ENCODE results near the gene PIK3R6.

Gene PIK3R6

DNA sequence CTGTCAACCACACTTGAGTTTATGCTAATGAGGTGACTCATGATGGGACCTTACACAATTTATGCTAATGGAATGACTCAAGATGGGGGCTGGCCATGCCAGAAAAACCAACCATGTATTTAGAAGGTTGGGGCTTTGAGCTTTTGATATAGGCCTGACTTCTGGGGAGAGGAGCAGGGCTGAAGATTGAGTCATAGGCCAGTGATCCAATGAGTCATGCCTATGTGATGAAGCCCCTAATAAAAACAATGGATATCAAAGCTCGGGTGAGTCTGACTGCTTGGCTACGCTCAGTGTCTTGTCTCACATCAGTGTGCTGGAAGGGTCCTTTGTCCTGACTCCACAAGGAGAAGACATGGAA lies 75.6 kb downstream of the PIK3R6 start:
- no peak for DNase-seq

DNA sequence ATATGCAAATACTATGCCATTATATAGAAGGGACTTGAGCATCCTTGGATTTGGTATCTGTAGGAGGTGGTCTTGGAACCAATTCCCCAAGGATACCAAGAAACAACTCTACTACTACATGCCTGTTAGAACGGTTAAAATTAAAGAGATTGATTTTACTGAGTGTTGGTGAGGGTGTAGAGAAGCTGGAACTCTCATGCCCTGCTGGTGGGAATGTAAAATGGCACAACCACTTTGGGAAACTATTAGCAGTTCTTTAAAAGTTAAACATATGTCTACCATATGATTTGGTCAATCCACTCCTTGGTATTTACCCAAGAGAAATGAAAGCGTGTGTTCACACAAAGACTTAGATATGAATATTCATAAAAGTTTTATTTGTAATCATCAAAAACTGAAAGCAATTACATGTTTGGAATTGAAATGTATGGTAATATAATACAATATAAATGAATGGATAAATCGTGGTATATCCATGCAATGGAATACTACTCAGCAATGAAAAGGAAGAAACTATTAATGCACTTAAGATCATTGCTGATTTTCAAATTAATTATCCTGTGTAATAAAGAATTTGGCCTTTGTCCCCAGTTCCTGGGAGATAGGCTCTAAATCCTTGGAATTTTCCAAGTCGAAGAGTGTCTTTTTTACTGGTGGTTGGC lies 76.1 kb downstream of the PIK3R6 start:
- DNase-seq: no peak

DNA sequence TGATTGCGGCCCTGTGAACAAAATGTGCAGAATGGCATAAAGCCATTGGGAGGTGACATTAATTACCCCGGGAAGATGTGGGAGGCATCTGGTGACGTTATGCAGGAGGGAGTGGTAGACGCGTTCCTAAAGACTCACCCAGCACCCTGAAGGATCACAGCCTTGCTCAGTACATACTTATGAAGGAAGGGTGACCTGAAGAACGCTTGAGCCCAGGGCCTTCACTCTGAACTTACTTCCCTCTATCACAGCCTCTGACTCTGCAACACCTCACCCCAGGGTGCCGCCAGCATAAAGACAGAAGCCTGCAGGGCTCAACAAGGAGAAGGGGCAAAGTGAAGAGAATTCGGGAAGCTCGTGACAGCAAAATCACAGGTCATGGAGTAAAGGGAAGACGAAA lies 77.7 kb downstream of the PIK3R6 start:
- no peak for DNase-seq

DNA sequence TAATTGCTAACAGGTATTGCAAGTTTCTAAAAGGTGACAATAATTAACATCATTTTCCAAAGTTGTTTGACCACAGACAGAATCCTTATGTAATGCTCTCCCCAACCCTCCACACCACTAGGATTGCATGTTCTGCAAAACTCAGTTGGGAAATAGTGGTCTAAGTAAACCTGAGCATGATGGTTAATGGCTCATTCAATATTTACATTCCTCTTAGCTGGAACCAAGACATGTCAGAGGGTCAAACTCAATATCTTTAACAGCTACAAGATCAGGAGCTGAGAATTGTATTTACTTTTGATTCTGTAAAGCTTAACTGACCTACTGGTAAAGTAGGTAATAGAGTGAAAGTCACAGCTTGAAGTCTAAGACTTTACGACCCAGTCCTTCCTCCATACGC lies 78.5 kb downstream of the PIK3R6 start:
- DNase-seq: no peak

DNA sequence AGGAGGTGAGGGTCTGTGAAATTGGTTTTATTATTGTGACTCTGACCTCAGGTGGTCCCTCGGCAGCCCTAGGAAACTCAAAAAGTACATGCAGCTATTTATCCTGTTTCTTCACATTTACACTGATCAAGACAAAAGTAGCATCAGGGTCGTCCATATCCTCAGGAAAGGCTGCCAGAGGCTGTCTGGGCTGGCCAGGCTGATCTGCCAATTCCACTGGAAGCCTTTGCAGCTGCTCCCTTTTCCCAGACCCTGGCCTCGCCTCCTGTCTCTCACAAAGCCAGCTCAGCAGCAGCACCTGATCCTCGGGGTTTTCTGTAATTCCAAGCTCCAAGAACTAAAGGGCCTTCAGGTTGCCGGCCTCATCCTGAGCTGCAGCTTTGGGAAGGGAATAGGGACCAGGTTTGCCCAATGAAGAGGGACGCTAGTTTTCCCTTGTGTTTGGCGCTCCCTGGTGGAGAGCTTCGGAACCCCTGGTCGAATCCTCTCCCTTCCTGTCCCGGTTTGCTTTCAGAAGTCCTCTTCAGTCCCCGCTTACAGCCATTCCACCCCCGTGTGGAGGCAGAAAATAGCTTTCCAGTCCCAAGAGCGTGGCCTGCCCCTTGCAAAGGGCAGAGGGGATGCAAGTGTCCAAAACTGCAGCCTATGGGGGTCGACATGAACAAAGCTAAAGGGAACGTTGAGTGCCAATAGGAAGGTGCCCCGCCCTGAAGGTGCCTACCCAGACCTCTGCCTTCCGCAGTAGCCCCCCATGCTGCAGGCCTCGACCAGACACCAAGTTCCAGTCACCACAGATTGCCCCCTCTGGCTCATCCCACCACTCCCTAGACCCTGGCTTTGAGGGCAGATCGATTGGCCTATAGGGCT lies 81.7 kb downstream of the PIK3R6 start:
- DNase-seq: peak; percentile 51 to 63

DNA sequence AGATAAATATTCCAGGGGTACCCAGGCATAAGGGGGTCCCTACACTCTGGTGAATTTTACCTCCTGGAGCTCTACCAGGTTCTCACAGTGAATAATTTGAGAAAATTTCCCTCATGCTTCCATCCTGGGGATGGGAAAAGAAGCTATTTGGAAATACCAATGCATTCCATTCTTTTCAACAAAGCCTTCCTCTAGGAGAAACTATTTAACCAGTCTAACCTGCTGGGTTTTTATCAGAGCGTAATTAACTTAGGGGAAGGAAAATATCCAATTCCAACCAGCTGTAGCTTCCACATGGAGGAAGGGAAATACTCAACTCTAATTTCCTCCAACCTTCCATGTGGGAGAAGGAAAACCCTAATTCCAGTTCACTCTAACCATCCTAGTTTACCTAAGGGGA lies 85.3 kb downstream of the PIK3R6 start:
- no peak for DNase-seq

DNA sequence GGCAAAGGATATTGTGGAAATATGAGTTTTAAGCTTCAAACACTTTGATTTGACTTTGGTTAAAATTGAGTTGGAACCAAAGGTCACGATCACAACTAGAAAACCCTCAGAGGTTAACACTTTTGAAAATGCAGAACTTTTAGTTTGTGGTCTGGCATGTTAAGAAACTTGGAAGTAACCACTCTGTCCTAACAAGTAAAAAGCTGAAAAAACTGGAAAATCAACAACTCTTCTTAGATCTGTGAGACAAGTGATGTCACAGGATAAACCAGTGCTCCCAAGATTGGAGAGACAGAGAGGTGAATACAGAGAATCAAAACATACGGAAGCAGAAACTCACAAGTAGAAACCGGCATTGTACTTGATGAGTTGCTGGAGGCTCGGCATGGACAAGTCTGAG lies 85.7 kb downstream of the PIK3R6 start:
- DNase-seq: no peak

DNA sequence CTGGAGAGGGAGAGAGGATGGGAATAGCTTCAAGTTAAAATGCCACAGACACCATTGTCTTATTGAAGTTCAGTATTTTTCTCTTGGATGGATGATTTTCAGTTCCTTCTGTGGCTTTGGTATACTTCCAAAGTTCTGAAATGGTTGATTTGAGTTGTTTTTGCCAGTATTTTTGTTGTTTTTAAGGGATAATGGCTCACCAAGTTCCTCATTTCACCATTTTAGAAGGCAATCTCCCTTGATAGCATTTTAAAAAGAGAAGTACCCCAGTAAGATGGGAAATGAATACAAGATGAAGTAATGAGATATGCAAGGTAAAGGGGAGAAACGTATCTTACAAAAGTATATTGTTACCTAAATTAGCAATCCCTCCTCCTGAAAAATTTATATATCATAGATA lies 90.6 kb downstream of the PIK3R6 start:
- no peak for DNase-seq

DNA sequence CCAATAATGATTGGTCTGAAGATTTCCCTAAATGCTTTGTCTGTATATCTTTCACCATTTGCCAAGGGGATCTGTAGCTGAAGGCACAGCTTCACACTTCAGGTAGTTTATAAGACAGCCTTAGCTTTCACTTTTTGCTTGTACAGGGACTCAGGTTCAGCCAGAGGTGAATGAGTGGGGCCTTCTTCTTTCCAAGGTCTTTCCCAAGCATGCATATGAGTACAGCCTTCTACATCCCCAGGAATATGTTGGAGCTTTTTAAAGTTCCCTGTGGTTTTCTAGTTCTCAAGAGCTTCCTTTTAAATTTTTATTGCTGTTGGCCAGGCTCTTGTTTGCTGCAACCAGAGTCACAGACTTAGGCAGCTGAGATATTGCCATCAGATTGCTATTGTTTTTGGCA lies 91.2 kb downstream of the PIK3R6 start:
- DNase-seq: no peak

DNA sequence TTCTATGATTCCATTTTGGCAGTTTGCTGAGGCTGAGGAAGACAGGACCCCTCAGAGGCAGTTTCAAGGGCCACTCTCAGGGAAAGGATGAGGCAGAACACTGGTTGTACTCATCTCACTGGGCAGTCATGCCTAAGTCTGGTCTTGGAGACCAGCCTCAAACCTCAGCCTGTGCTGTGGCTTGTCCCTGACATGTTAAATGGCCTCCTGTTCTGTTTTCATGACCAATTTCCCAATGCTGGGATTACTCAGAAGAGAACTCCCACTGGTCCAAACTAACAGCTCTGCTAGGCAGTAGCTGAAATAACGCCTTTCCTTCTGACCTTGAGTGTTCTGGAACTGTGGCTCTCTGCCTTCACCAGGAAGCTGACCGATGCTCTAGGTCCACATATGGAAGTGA lies 100.7 kb downstream of the PIK3R6 start:
- DNase-seq: no peak

DNA sequence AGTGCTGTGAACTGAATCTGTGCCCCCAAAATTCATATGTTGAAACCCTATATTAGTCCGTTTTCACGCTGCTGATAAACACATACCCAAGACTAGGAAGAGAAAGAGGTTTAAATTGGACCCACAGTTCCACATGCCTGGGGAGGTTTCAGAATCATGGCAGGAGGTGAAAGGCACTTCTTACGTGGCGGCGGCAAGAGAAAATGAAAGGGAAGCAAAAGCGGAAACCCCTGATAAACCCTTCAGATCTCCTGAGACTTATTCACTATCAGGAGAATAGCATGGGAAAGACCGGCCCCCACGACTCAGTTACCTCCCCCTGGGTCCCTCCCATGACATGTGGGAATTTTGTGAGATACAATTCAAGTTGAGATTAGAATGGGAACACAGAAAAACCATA lies 105.5 kb downstream of the PIK3R6 start:
- no peak for DNase-seq

DNA sequence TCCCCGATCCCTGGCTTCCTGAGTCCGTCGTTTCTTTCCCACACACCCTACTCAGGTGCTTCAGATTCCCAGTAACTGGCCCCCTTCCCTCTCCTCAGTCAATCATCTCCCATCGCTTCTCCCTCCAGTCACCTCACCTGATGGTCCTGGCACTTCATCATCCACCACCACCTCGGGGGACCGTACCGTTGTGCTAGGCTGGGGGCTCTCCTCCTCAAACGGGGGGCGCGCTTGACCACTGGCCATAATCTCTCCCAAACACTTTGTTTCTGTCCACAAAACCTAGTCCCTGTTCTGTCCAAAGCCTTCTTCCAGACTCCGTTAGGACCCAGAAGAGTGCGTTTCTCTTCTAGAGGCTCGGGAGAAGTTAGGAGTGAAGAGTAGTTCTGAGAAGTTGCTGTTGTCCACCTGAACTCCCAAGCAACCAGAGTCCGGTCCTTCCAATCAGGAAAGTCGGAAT lies 109.3 kb downstream of the PIK3R6 start, which contains the start of gene SPDYE4:
Gene SPDYE4 (minus strand): TSS at position 410 of the 460 bp plus-strand sequence. CDS start 164 bp downstream, at position 246.
- DNase-seq: no peak

DNA sequence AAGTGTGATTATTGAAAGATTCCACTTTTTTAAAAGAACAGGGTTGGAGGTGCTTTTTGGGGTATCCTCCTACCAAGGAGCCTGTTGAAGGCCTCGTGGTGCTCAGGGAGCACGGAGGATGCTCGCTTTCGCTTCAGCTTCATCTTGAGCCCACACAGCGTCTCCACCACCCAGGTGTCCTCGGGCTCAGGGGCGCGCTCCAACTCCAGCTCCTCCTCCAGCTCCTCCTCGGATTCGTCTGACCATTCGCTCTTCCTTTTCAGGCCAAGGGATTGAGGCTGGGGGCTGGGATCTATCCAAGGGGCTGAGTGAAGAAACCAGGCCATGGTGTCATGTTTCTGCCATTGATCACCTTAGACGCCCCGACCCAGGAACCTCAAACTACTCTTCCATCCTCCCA lies 110.3 kb downstream of the PIK3R6 start:
- no peak for DNase-seq

DNA sequence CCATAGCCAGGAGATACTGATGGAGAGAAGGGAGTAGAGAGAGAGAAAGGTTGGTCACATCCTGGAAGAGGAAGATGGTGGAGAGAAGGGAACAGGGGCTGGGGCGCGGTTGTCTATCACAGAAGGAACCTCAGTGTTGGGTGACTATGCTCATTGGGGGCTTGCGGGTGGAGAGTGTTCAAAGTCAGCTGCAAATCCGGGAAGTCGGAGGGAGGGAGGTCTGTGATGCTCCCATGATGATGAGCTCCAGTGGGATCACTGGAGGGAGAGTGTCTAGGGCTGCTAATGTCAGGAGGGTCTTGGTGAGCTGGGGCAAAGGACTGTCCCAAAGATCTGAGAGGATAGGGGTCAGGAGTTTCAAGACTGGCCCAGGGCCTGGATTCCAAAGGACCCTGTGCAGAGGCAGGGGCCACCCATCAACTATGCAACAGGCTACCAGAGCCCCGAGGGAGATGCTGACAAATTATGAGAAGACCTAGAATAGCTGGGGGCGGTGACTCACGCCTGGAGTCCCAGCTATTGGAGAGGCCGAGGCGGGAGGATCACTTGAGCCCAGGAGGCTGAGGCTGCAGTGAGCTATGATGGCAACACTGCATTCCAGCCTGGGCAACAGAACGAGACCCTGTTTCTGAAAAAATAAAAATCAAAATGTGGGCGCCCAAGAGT lies 111.8 kb downstream of the PIK3R6 start:
- DNase-seq: no peak

DNA sequence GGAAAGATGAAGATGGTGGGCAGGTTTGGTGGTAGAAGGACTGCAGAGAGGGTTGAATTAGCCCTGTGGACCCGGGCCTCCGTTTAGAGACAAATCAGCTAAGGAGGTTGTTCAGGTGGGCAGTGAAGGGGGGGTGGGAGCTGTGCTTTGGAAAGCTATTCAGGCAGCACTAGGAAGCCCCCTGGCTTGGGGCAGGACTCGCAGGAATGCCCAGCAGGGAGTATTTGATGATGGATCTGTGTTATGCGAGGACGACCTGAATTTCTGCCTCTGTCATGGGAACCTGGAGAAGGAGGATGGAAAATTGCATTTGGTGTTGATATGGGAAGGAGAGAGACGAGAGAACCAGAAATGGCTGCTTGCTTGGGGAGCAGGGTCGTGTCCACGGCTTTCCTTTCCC lies 112.6 kb downstream of the PIK3R6 start:
- DNase-seq: no peak

DNA sequence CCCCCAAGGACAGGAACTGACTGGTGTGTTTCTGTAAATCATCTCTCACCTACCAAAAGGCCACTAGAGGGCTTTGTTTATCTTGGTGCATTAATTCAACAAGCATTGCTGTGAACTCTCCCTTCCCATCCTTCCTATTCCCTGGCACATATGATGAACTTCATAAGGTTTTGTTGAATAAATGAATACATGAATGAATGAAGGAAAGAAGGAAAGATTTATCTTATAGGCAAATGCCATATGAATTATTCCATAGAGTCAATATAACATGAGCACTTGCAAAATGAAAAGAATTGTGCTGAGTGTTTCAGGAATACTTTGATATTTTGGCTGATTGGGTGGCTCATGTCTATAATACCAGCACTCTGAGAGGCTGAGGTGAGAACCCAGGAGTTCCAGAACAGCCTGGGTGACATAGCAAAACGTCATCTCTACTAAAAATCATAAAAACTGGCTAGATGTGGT lies 113.5 kb downstream of the PIK3R6 start:
- no peak for DNase-seq

DNA sequence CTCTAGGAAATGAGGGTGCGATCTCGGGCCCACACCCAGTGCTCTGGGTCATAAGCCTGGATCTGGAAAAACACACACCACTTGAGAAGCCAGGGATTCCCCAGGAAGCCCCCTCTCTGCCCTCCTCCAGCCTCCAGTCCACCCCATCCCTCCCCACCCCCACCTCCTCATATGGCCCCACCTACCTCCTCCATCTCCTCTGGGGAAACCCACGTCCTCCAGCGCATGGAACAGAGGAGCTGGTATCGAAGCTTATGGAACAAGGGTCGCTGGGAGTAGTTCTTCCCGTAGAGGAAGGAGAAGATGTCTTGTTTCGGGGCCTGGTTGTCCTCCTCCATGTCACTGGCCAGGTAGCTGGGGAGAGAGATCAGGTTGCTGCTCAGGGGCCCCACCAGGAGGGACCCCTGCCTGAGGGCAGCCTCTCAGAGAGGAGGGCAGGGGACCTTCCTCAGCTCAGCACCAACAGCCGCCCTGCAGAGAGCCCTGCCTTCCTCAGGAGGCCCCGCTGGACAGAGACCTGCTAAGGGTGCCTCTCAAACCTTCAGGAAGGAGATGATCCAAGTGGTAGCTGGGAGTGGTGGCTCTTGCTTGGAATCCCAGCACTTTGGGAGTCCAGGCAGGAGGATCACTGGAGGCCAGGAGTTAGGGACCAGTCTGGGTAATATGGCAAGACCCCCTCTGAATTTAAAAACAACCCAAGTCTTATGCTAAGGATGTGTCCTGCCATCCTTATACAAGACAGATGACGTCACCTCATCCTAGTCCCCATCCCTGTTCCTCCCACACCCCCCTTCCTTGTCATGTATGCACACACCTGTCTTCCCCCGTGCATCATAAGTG lies 114.1 kb downstream of the PIK3R6 start:
- DNase-seq: no peak

Data from activated CD4-positive, alpha-beta T cell treated with anti-CD3 and anti-CD28 coated beads, Interleukin-2, amount 50 U/mL, for 4 hours (primary cell).